ENCODE results near the gene PPP2R2D.

DNA sequence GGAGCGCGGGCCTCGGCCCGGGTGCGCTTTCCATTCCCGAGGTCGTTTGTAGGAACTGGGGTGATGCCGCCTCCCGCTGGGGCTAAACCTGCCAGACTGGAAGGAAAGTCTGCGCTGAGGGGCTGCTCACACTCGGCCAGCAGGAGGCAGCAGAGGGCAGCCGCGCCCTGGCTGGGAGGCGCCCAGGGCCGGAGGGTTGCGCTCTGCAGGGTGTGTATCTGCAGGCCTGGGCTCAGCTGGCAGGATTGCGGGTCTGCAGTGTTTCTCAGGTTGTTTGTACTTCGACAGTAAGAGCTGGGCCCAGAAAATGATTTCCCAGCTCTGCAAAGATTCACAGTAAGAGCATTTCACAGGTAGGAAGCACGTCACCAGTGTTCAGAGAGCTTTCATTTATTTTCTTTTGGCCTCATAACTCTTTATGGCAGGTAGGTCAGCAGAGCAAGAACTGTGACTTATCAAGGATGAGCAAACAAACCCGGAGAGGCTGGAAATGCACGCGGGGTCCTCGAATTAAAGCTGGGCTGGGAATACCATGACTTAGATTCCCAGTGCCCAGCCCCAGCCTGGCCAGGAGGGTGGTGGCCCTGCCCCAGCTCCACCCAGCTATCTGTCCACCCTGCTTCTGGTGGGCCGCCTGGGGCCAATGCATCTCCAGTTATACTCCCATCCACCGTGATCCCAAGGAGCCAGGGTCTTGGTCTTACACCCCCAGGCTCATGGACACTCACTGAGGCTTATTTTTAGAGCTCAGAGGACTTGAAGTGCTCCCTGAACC lies 15.2 kb upstream of the PPP2R2D start:
- TF ChIP-seq, protein P1, sequence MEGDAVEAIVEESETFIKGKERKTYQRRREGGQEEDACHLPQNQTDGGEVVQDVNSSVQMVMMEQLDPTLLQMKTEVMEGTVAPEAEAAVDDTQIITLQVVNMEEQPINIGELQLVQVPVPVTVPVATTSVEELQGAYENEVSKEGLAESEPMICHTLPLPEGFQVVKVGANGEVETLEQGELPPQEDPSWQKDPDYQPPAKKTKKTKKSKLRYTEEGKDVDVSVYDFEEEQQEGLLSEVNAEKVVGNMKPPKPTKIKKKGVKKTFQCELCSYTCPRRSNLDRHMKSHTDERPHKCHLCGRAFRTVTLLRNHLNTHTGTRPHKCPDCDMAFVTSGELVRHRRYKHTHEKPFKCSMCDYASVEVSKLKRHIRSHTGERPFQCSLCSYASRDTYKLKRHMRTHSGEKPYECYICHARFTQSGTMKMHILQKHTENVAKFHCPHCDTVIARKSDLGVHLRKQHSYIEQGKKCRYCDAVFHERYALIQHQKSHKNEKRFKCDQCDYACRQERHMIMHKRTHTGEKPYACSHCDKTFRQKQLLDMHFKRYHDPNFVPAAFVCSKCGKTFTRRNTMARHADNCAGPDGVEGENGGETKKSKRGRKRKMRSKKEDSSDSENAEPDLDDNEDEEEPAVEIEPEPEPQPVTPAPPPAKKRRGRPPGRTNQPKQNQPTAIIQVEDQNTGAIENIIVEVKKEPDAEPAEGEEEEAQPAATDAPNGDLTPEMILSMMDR (IDR thresholded peaks at IDR 0.05; ENCODE audit: poor library complexity), result peak; percentile 95
- TF ChIP-seq EZH2 (IDR thresholded peaks at IDR 0.05; ENCODE audit: borderline replicate concordance) (no peak), EZH2phosphoT487 (IDR thresholded peaks at IDR 0.05; ENCODE audit: low read depth, severe bottlenecking, unreplicated experiment) (no peak)

All from hepatocyte (in vitro differentiated cells).